Thoracic aorta (tissue), 2 donors: Measurements from ENCODE around the gene RASSF6. TPM values are rescaled to one million over a fixed set of nuclear protein-coding genes. Genes with fewer than 3 reads are reported as not detected.

Experiments used
- ATAC-seq: fragments of 150-250 bp; one replicate; pipeline ENCODE4 v1.8.0; 2017; ENCODE audit warnings: low read depth; ENCODE audit not compliant: insufficient number of reproducible peaks, low FRiP score
- DNase-seq: peaks from one replicate; pipeline ENCODE4 v3.0.0-alpha.2; 2020; ENCODE audit warnings: low spot score
- H3K27ac ChIP-seq, 2 donors: fragments of 200-600 bp; sonication (generic); 1 replicate in 1 of 2; 2 replicates in 1 of 2; pipeline ENCODE4 v1.5.1; 2016; ENCODE audit warnings: mild to moderate bottlenecking in 2 of 2, moderate library complexity in 2 of 2
- H3K27me3 ChIP-seq: fragments of 200-600 bp; sonication (generic); replicated peaks from 2 replicates; pipeline ENCODE4 v1.6.0; 2016; ENCODE audit warnings: mild to moderate bottlenecking; ENCODE audit not compliant: insufficient read depth
- H3K36me3 ChIP-seq: fragments of 200-600 bp; sonication (generic); one replicate; pipeline ENCODE4 v1.5.1; 2016
- H3K4me1 ChIP-seq, 2 donors: fragments of 200-600 bp; sonication (generic); 1 replicate in 1 of 2; 2 replicates in 1 of 2; pipeline versions ENCODE4 v1.5.1 to v1.6.0; 2016; ENCODE audit warnings: low read depth in 2 of 2, mild to moderate bottlenecking in 1 of 2; ENCODE audit not compliant: control insufficient read depth in 1 of 2
- H3K4me3 ChIP-seq: fragments of 200-600 bp; sonication (generic); 2 replicates; pipeline ENCODE4 v1.5.1; 2016; ENCODE audit warnings: mild to moderate bottlenecking
- H3K9me3 ChIP-seq: fragments of 200-600 bp; sonication (generic); 2 replicates; pipeline ENCODE4 v1.5.1; 2016
- CTCF ChIP-seq: fragments of 200-600 bp; sonication (generic); IDR thresholded peaks from one replicate; pipeline ENCODE4 v1.5.1; 2019; ENCODE audit warnings: antibody characterized with exemption
- total RNA-seq, 2 donors: library from RNA; depleted of rRNA; stranded (reverse); fragments of >200 nt; gene quantifications; one replicate each; pipeline versions ENCODE4 v1.1.0 to v1.2.3, GENCODE V29; 2016

The RASSF6 gene
- total RNA-seq, 2 donors from 2014 or later: 0.56 TPM; not detected in 1

DNA sequence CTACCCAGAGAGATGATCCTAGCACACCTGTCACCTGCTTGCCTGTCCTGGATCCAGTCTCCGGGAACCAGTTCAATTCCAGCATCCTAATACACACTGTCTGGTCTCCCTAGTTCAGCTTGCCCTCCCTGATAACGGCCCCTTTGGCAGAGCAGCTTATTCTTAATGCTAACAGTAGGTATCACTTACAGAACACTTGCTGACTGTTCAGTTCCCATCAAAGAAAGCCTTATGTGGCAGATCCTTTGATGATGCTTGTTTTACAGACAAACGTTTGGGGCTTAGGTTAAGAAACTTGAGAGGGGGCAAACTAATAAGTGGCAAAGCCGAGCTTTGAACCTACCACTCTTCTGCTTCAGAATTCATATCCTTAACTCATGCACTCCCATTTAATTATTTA, 890 bp downstream of the RASSF6 start:
- Histone ChIP-seq H3K27me3 (no peaks in the 10 kb centered on the region), H3K27ac (no peak overlapping the region), H3K36me3 (no peaks in the 10 kb centered on the region), H3K4me3 (no peak overlapping the region), H3K9me3 (no peaks in the 10 kb centered on the region), H3K4me1 (no peaks in the 10 kb centered on the region)
- no peak for DNase-seq
- ATAC-seq: no peak
- TF ChIP-seq CTCF: no peak

DNA sequence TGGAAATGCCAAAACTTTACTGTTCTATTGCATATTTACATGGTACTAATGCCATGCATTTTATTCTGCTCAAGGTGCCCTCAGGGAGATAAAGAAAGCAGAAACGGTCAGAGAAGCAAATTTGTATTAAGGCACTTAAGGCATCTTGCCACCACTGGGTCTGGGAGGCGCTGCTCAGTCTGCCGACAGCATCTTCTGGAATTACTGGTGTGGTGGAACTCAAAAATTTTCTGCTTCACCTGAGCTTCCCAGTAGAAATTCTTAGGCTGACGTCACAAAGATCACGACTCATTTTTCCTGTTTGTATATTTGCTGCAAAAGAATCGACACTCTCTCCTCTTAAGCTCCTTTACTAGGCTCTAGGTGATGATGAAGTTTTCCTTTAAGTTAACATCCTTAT, 3.0 kb downstream of the RASSF6 start:
- H3K4me3 ChIP-seq: no peak overlapping the region
- ATAC-seq (no peak), DNase-seq (no peak)
- H3K27me3 ChIP-seq: no peaks in the 10 kb centered on the region
- H3K4me1 ChIP-seq: no peaks in the 10 kb centered on the region
- no peaks in the 10 kb centered on the region for H3K36me3 ChIP-seq
- no peak for TF ChIP-seq CTCF
- H3K9me3 ChIP-seq: no peaks in the 10 kb centered on the region
- H3K27ac ChIP-seq: no peak overlapping the region

DNA sequence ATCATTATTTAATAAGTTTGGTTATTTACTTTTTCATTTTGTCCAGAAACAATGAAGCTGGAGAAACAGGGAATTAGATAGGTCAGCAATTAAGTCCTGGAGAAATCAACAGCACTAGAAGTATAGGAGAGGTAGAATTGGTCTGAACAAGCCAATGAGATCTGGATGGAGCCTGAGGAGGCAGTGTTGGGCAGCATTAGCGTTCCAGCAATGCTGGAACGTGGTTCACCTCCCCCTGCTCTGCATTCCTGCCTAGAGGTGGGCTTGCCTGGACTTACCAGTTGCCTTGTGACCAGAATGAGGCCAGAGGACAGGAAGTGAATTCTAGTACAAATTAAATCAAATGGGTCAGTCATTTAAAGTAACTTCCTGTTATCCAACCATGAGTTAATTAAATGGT, 4.6 kb downstream of the RASSF6 start:
- Histone ChIP-seq H3K36me3 (no peaks in the 10 kb centered on the region), H3K9me3 (no peaks in the 10 kb centered on the region), H3K4me3 (no peak overlapping the region), H3K27me3 (no peaks in the 10 kb centered on the region), H3K27ac (no peak overlapping the region), H3K4me1 (no peaks in the 10 kb centered on the region)
- no peak for ATAC-seq
- no peak for TF ChIP-seq CTCF
- no peak for DNase-seq

DNA sequence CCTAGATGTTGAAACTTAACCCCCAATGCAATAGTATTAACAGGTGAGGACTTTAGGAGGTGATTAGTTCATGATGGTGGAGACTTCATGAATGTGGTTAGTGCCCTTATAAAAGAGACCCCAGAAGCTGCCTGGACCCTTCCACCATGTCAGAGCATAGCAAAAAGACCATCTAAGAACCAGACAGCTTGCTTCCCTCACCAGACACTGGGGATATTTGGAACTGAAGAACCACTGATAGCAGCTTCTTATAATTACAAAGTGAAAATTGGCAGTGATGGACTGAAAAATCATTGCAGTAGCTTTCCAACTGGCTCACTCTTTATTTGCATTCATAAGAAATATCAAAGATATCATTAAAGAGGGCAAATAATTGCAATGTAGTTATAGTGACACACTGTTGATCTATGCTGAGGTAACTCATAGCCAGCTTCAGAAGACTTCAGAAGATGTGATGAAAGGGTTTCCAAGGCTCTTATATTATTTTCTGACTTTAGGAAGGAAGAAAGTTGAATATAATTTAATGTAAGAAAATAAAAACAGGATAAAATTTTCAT, 5.8 kb downstream of the RASSF6 start:
- no peak for ATAC-seq
- H3K4me3 ChIP-seq: no peak overlapping the region
- H3K9me3 ChIP-seq: no peaks in the 10 kb centered on the region
- no peak for DNase-seq
- H3K27ac ChIP-seq: no peak overlapping the region
- TF ChIP-seq CTCF: no peak
- H3K27me3 ChIP-seq: no peaks in the 10 kb centered on the region
- peaks cover 0 to 5% of the 10 kb centered on the region in 2 donors for H3K4me1 ChIP-seq
- no peaks in the 10 kb centered on the region for H3K36me3 ChIP-seq

- no peak overlapping the region for H3K27ac ChIP-seq
- no peaks in the 10 kb centered on the region for H3K9me3 ChIP-seq
- H3K27me3 ChIP-seq: no peaks in the 10 kb centered on the region
- H3K4me1 ChIP-seq: peaks cover 0 to 7% of the 10 kb centered on the region in 2 donors
- DNase-seq (no peak), ATAC-seq (no peak)
- TF ChIP-seq CTCF: no peak
- H3K36me3 ChIP-seq: no peaks in the 10 kb centered on the region
- no peak overlapping the region for H3K4me3 ChIP-seq
Measured at GRCh38 chr4:73613130-73613529, 7.1 kb downstream of the RASSF6 start.
